HEK293T (cell line): ENCODE measurements around the gene GJD3.

Source experiments
- FOXM1 ChIP-seq: fragments of 450-650 bp; IDR thresholded peaks from 2 replicates; pipeline ENCODE4 v1.6.1; 2017; ENCODE audit warnings: mild to moderate bottlenecking, borderline replicate concordance
- SP1 ChIP-seq: fragments of 450-650 bp; IDR thresholded peaks from 2 replicates; pipeline ENCODE4 v1.6.1; 2017

DNA sequence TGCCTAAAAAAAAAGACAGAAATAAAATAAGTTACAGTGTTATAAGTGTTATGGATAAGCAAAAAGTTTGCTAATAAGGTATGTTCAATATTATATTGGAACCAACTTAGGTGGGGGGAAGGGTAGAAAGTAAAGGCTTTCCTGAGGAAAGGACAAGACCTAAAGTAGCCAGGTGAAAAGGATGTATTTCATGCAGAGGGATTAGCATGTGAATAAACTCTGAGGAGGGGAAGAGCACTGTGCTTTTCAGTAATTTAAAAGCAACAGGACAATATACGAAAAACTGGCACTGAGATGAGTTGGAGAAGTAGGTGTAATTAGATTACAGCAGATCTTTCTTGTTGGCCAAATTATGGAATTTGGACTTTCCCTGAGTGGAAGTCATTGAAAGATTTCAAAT, 45.5 kb upstream of the GJD3 start:
- TF ChIP-seq SP1 (no peak), FOXM1 (no peak)
